SKM-1 treated with dmso at 0.1 percent for 144 hours (cell line): ENCODE results near the gene MT1G.
"Not testable (repeated sequence)": the region's sequence is repeated elsewhere in the genome, so short reads cannot be mapped to it uniquely, and the experiment has no call there.

Source experiments
- DNase-seq: peaks from one replicate; lab custom pipeline; 2025; ENCODE audit not compliant: unreplicated experiment; lab: John Stamatoyannopoulos, UW

Gene MT1G

GRCh38 chr16:56684926-56685590 is 17.2 kb upstream of the MT1G start:
- no peak for DNase-seq

GRCh38 chr16:56684256-56684925 is 16.5 kb upstream of the MT1G start:
- no peak for DNase-seq

- DNase-seq = no peak
These were observed 15.7 kb upstream of the MT1G start for GRCh38 chr16:56683424-56684172.

GRCh38 chr16:56682703-56683397 is 15.0 kb upstream of the MT1G start:
- no peak for DNase-seq

- DNase-seq = peak; percentile 90
These were observed 14.3 kb upstream of the MT1G start, which contains the start of gene MT1X for GRCh38 chr16:56681939-56682702. Gene MT1X (plus strand): TSS chr16:56682470. CDS start chr16:56682541, 71 bp downstream.

GRCh38 chr16:56679818-56680217 is 12.0 kb upstream of the MT1G start:
- no peak for DNase-seq

- DNase-seq = no peak
These were observed 11.3 kb upstream of the MT1G start for GRCh38 chr16:56679078-56679730.

GRCh38 chr16:56677474-56677873 is 9.6 kb upstream of the MT1G start:
- DNase-seq = no peak

GRCh38 chr16:56675685-56676210 is 7.9 kb upstream of the MT1G start:
- DNase-seq = no peak

GRCh38 chr16:56674570-56674969 is 6.7 kb upstream of the MT1G start:
- not testable (repeated sequence) for DNase-seq

- peak; percentile 25 for DNase-seq
These were observed 6.1 kb upstream of the MT1G start for GRCh38 chr16:56673921-56674320.

- DNase-seq = no peak
These were observed 5.1 kb upstream of the MT1G start for GRCh38 chr16:56672761-56673536.

- not testable (repeated sequence) for DNase-seq
These were observed 4.3 kb upstream of the MT1G start for GRCh38 chr16:56672171-56672570.

- DNase-seq = not testable (repeated sequence)
These were observed 3.8 kb upstream of the MT1G start for GRCh38 chr16:56671691-56672090.

GRCh38 chr16:56670620-56670934 is 2.7 kb upstream of the MT1G start:
- no peak for DNase-seq

- DNase-seq = no peak
These were observed 2.2 kb upstream of the MT1G start for GRCh38 chr16:56669840-56670619.

GRCh38 chr16:56669005-56669839 is 1.4 kb upstream of the MT1G start, which contains the start of gene MT1H:
Gene MT1H (plus strand): TSS chr16:56669814. CDS start chr16:56669885, 71 bp downstream.
- DNase-seq = no peak
